A549 (cell line): ENCODE data around the gene RASGRP2. TPM values are rescaled to one million over a fixed set of nuclear protein-coding genes. Genes with fewer than 3 reads are reported as not detected.

ENCODE experiments used
- ATAC-seq, 2 experiments: fragments of 200-7000 bp in 1 of 2; fragments of >200 bp in 1 of 2; cut with Nextera tagmentation in 1 of 2; cut with Tn5 transposase in 1 of 2; 3 replicates each; pipeline versions ENCODE4 v1.8.0 to v1.9.1; 2018 to 2020; ENCODE audit warnings: mild to moderate bottlenecking in 1 of 2, moderate library complexity in 1 of 2
- CTCF ChIA-PET: fragments of 300-600 bp; sonication (Branson Sonifier 250); formaldehyde crosslinking; extraction: SDS; loops from one replicate; lab custom pipeline; 2021; ENCODE audit warnings: antibody characterized with exemption, inconsistent platforms; lab: Yijun Ruan, JAX
- POLR2A ChIA-PET: fragments of 350-600 bp; formaldehyde crosslinking; extraction: SDS; loops from one replicate; lab custom pipeline; 2021; ENCODE audit warnings: antibody characterized with exemption, inconsistent platforms; lab: Yijun Ruan, JAX
- DNase-seq, 2 experiments: peaks; one replicate each; pipeline versions ENCODE4 v3.0.0 to v3.0.0-alpha.2; 2011 to 2016; ENCODE audit warnings: low read depth in 1 of 2, low spot score in 1 of 2
- FAIRE-seq: peaks from 2 replicates; lab custom pipeline; 2011; peaks lifted over from hg19 to GRCh38; lab: Jason Lieb, UNC
- H3K27ac ChIP-seq, 2 experiments: fragments of >200 bp; sonication (Bioruptor Twin); formaldehyde crosslinking; 3 replicates each; pipeline ENCODE4 v1.5.1; 2016 to 2017
- H3K4me1 ChIP-seq: fragments of >200 bp; sonication (Bioruptor Twin); formaldehyde crosslinking; 3 replicates; pipeline ENCODE4 v1.6.1; 2016
- H3K4me2 ChIP-seq: fragments of >200 bp; sonication (Bioruptor Twin); formaldehyde crosslinking; 3 replicates; pipeline ENCODE4 v1.6.1; 2016
- H3K4me3 ChIP-seq: fragments of >200 bp; sonication (Bioruptor Twin); formaldehyde crosslinking; 3 replicates; pipeline ENCODE4 v1.5.1; 2016
- H3K9me3 ChIP-seq: fragments of >200 bp; sonication (Bioruptor Twin); formaldehyde crosslinking; 3 replicates; pipeline ENCODE4 v1.6.1; 2016
- CBX8 ChIP-seq: fragments of 200-600 bp; sonication (generic); IDR thresholded peaks from 2 replicates; pipeline ENCODE4 v1.6.1; 2016
- CEBPB ChIP-seq, 2 experiments: fragments of >200 bp in 1 of 2; sonication (Bioruptor Twin) in 1 of 2; formaldehyde crosslinking in 1 of 2; IDR thresholded peaks; 2 replicates each; pipeline ENCODE4 v1.6.1; 2012 to 2016
- CHD2 ChIP-seq: fragments of 150-350 bp; IDR thresholded peaks from 2 replicates; pipeline ENCODE4 v1.6.1; 2014; ENCODE audit warnings: low read length; ENCODE audit not compliant: partially characterized antibody
- EP300 ChIP-seq, 2 experiments: fragments of >200 bp; sonication (Bioruptor Twin); formaldehyde crosslinking; IDR thresholded peaks; 2 replicates in 1 of 2; 3 replicates in 1 of 2; pipeline ENCODE4 v1.6.1; 2016 to 2017
- FOSL2 ChIP-seq, 2 experiments: fragments of 450-650 bp in 1 of 2; fragments of >200 bp in 1 of 2; sonication (Bioruptor Twin) in 1 of 2; formaldehyde crosslinking; IDR thresholded peaks; 2 replicates each; pipeline versions ENCODE4 v1.5.0 to v1.6.1; 2016 to 2020; ENCODE audit warnings: mild to moderate bottlenecking in 1 of 2, moderate library complexity in 1 of 2
- HDAC2 ChIP-seq: fragments of 200-600 bp; sonication (generic); IDR thresholded peaks from 2 replicates; pipeline ENCODE4 v1.6.1; 2016
- HOXA7 ChIP-seq: fragments of 250-450 bp; sonication (Bioruptor Pico); IDR thresholded peaks from 2 replicates; pipeline ENCODE4 v1.5.0; 2020; ENCODE audit warnings: mild to moderate bottlenecking, moderate library complexity
- HOXB13 ChIP-seq: fragments of 250-450 bp; sonication (Bioruptor Pico); IDR thresholded peaks from 2 replicates; pipeline ENCODE4 v1.5.0; 2020; ENCODE audit warnings: low read depth, mild to moderate bottlenecking, moderate library complexity
- HOXB5 ChIP-seq: fragments of 250-450 bp; sonication (Bioruptor Pico); IDR thresholded peaks from 2 replicates; pipeline ENCODE4 v1.5.0; 2020; ENCODE audit warnings: mild to moderate bottlenecking, moderate library complexity
- JUNB ChIP-seq: fragments of >200 bp; sonication (Bioruptor Twin); formaldehyde crosslinking; IDR thresholded peaks from 2 replicates; pipeline ENCODE4 v1.6.1; 2016
- KDM1A ChIP-seq: fragments of 200-600 bp; sonication (generic); IDR thresholded peaks from 2 replicates; pipeline ENCODE4 v1.6.1; 2016; ENCODE audit warnings: low read depth, mild to moderate bottlenecking
- KDM5A ChIP-seq: fragments of 200-600 bp; sonication (generic); IDR thresholded peaks from 2 replicates; pipeline ENCODE4 v1.6.1; 2016; ENCODE audit warnings: antibody characterized with exemption, mild to moderate bottlenecking
- MAFK ChIP-seq: fragments of 450-650 bp; IDR thresholded peaks from 2 replicates; pipeline ENCODE4 v1.6.1; 2014; ENCODE audit not compliant: partially characterized antibody
- MAZ ChIP-seq: fragments of 150-350 bp; IDR thresholded peaks from 2 replicates; pipeline ENCODE4 v1.6.1; 2014; ENCODE audit warnings: antibody characterized with exemption, low read depth, low read length, borderline replicate concordance
- MYC ChIP-seq: IDR thresholded peaks from 2 replicates; pipeline ENCODE4 v1.6.1; 2012; ENCODE audit warnings: mild to moderate bottlenecking, inconsistent platforms, low read length, improper control_type of control experiment, borderline replicate concordance
- NFE2L2 ChIP-seq: fragments of 150-350 bp; conservative IDR thresholded peaks from 2 replicates; pipeline ENCODE4 v1.6.1; 2014; ENCODE audit warnings: low read length
- NPAS2 ChIP-seq: fragments of 250-450 bp; sonication (Bioruptor Pico); IDR thresholded peaks from 2 replicates; pipeline ENCODE4 v1.8.0; 2022; ENCODE audit warnings: mild to moderate bottlenecking, moderate library complexity, borderline replicate concordance
- POLR2AphosphoS2 ChIP-seq: conservative IDR thresholded peaks from 2 replicates; pipeline ENCODE4 v1.6.1; 2012; ENCODE audit warnings: low read length, improper control_type of control experiment, inconsistent platforms
- RARB ChIP-seq: fragments of 250-450 bp; sonication (Bioruptor Pico); IDR thresholded peaks from 2 replicates; pipeline ENCODE4 v1.8.0; 2021; ENCODE audit warnings: mild to moderate bottlenecking, moderate library complexity
- RCOR1 ChIP-seq: fragments of 150-350 bp; IDR thresholded peaks from 2 replicates; pipeline ENCODE4 v1.6.1; 2014; ENCODE audit warnings: antibody characterized with exemption, low read length, low read depth
- SMC3 ChIP-seq: fragments of >200 bp; sonication (Bioruptor Twin); formaldehyde crosslinking; IDR thresholded peaks from 3 replicates; pipeline ENCODE4 v1.6.1; 2018; ENCODE audit warnings: inconsistent platforms
- TFCP2L1 ChIP-seq: fragments of 250-450 bp; sonication (Bioruptor Pico); IDR thresholded peaks from 2 replicates; pipeline ENCODE4 v1.5.0; 2021; ENCODE audit warnings: mild to moderate bottlenecking
- TP53 ChIP-seq: fragments of 250-450 bp; sonication (Bioruptor Pico); IDR thresholded peaks from 2 replicates; pipeline ENCODE4 v1.5.0; 2021; ENCODE audit warnings: mild to moderate bottlenecking, moderate library complexity
- ZC3H11A ChIP-seq: fragments of 450-650 bp; IDR thresholded peaks from 2 replicates; pipeline ENCODE4 v1.6.1; 2014; ENCODE audit warnings: antibody characterized with exemption, mild to moderate bottlenecking
- ZFP36 ChIP-seq: fragments of 450-650 bp; IDR thresholded peaks from 2 replicates; pipeline ENCODE4 v1.6.1; 2014; ENCODE audit warnings: borderline replicate concordance; ENCODE audit not compliant: partially characterized antibody
- ZSCAN20 ChIP-seq: fragments of 250-450 bp; sonication (Bioruptor Pico); IDR thresholded peaks from 2 replicates; pipeline ENCODE4 v1.8.0; 2022; ENCODE audit warnings: mild to moderate bottlenecking, moderate library complexity
- WGBS: methylation state at CpG from one replicate; pipeline ENCODE4 v1.1.6; 2017; ENCODE audit errors: missing lambda C conversion rate; 5-methylcytosine and 5-hydroxymethylcytosine counted together
- polyA plus RNA-seq, 4 experiments: library from polyadenylated mRNA; depleted of rRNA in 3 of 4; stranded (reverse); fragments of >200 nt; fragmentation: RNase III in 1 of 4; extraction: RNeasy Plus Mini Kit Qiagen cat#74134 plus additional on column Dnase treatment in 1 of 4; gene quantifications; 2 replicates in 3 of 4; 3 replicates in 1 of 4; pipeline ENCODE4 v1.2.3, GENCODE V29; 2011 to 2017
- TF ChIP-seq, protein P1 (sequence below): fragments of 250-450 bp; sonication (Bioruptor Pico); IDR thresholded peaks from 2 replicates; pipeline ENCODE4 v1.5.0; 2020; ENCODE audit warnings: low read depth, mild to moderate bottlenecking, moderate library complexity
- TF ChIP-seq, protein P2 (sequence below): fragments of 250-450 bp; sonication (Bioruptor Pico); IDR thresholded peaks from 2 replicates; pipeline ENCODE4 v1.5.0; 2021; ENCODE audit warnings: mild to moderate bottlenecking, moderate library complexity, borderline replicate concordance
- TF ChIP-seq, protein P3 (sequence below): fragments of >200 bp; sonication (Bioruptor Twin); formaldehyde crosslinking; IDR thresholded peaks from 2 replicates; pipeline ENCODE4 v1.6.1; 2016
- TF ChIP-seq, protein P4 (sequence below): fragments of >200 bp; sonication (Bioruptor Twin); formaldehyde crosslinking; IDR thresholded peaks from 3 replicates; pipeline ENCODE4 v1.5.1; 2016
- TF ChIP-seq, protein P5 (sequence below): IDR thresholded peaks from 2 replicates; pipeline ENCODE4 v1.6.1; 2012; ENCODE audit warnings: low read depth, borderline replicate concordance

RASGRP2 gene
- polyA plus RNA-seq, 2 of the 4 experiments (the other 2 are of a cell fraction), result 0.88 to 0.89 TPM

DNA sequence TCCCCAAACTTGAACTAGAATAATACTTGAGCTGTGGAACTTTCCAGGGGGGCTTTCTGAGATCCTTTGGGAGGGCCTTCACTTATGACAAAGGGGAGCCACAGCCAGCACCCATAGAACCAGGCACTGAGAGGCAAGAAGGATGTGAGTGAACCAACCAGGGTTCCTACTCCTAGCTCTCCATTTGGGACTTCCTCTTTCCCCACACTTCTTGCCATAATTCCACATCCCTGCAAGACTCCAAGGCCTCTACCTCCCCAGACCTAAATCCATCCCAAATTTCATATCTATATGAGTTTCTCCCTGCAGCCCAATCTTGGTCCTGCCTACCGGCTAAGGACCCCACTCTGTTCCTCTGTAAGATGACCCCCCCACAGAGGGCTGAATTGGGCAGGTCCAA is 52.4 kb downstream of the RASGRP2 start:
- DNase-seq, result no peak
- 92% methylated on average over 1 of the region's 1 CpG for WGBS
- Histone ChIP-seq H3K9me3 (no peaks in the 10 kb centered on the region), H3K4me3 (no peak overlapping the region), H3K27ac (no peak overlapping the region), H3K4me1 (no peaks in the 10 kb centered on the region), H3K4me2 (no peak overlapping the region)
- ChIA-PET POLR2A (no interaction called here), CTCF (interaction anchor here (0.7 to 1.7 kb wide), 7 partner anchors 8 to 243 kb away, joined by 3 to 10 read pairs (median 3); no protein-coding TSS in a partner anchor)
- FAIRE-seq, result no peak
- no peak for ATAC-seq
- TF ChIP-seq SMC3 (no peak), KDM1A (no peak), MAZ (no peak), CBX8 (no peak), HOXB5 (no peak)

DNA sequence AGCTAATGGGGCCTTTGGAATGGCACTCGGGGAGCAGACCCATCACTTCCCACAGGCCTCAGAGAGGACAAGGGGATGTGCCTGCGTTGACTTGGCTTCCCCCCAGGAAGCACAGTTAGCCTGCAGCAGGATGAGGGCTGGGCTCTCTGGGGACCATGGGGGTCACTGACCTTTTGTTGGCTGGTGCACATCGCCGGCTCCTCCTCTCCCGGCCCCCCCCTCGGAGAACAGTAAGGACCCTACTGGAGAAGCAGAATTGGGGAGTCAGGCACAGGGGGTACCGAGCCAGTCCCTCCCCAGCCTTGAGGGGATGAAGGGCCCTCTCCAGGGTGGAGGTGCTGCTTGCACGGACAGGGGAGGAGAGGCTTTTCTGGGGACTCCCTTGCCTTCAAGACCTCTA is 53.7 kb downstream of the RASGRP2 start:
- 45% methylated on average over 8 of the region's 8 CpGs for WGBS
- no peak for TF ChIP-seq CEBPB (IDR thresholded peaks at IDR 0.05)
- TF ChIP-seq HOXB13 (CRISPR knock-in tag), result no peak
- no peak for TF ChIP-seq TFCP2L1 (CRISPR knock-in tag)
- TF ChIP-seq ZC3H11A, result no peak
- TF ChIP-seq JUNB, result no peak
- TF ChIP-seq, all 56 proteins: peak for 0
- CTCF ChIA-PET, result interaction anchor here (0.8 to 5.4 kb wide), 14 partner anchors 9 to 242 kb away, joined by 3 to 88 read pairs (median 23); partner anchors contain the start of gene RASGRP2
- FAIRE-seq (no peak), ATAC-seq (no peak), DNase-seq (no peak)
- H3K4me3 ChIP-seq, result no peak overlapping the region
- H3K27ac ChIP-seq, result no peak overlapping the region
- H3K4me1 ChIP-seq, result no peaks in the 10 kb centered on the region
- H3K4me2 ChIP-seq, result no peak overlapping the region
- POLR2A ChIA-PET, result no interaction called here
- H3K9me3 ChIP-seq, result no peaks in the 10 kb centered on the region

DNA sequence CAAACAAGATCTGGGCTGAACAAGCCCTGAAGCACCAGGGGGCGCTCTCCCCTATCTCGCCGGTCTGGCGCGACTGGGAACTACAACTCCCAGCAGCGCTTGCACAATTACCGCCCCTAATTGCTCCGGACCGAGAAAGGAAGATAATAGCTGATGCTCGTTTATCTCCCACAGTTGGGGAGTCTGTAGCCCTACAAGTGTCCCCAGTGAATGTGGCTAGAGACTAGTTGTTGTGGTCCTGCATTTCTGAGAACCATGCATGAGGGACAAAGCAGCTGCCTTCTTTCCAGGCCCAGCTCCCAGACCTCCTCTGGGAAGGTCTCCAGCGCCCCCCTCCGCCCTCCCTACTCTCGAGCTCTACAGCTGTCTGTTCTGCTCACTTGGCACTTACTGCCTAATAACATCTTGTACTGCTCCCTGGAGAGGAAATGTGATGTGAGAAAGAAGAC is 55.4 kb downstream of the RASGRP2 start:
- Histone ChIP-seq H3K4me1 (no peaks in the 10 kb centered on the region), H3K4me3 (peak overlapping the region; percentile 39), H3K27ac (peak overlapping the region; percentile 56 to 82), H3K4me2 (peak overlapping the region; percentile 54), H3K9me3 (no peaks in the 10 kb centered on the region)
- ATAC-seq (peak; percentile 90 to 98), DNase-seq (peak; percentile 89 to 90), FAIRE-seq (peak; percentile 46)
- ChIA-PET CTCF (interaction anchor here (0.6 to 5.4 kb wide), 71 partner anchors 10 to 418 kb away, joined by 3 to 88 read pairs (median 4); partner anchors contain the start of genes NRXN2, PRDX5, PYGM and RASGRP2), POLR2A (interaction anchor here (0.9 to 1.1 kb wide), 2 partner anchors 16 to 37 kb away, joined by 3 read pairs; no protein-coding TSS in a partner anchor)
- WGBS, result 0% methylated on average over 12 of the region's 13 CpGs
- TF ChIP-seq TP53 (CRISPR knock-in tag) (no peak), CHD2 (no peak), MYC (no peak), POLR2AphosphoS2 (no peak), SMC3 (peak; percentile 75), EP300 (IDR thresholded peaks at IDR 0.05) (no peak), HOXA7 (CRISPR knock-in tag) (no peak), HDAC2 (no peak), MAFK (peak; percentile 68), ZSCAN20 (CRISPR knock-in tag) (no peak), FOSL2 (IDR thresholded peaks at IDR 0.05) (no peak), FOSL2 (CRISPR knock-in tag; IDR thresholded peaks at IDR 0.05) (no peak), KDM5A (no peak), RCOR1 (no peak), ZFP36 (no peak), NPAS2 (CRISPR knock-in tag) (no peak), HOXB13 (CRISPR knock-in tag) (no peak), NFE2L2 (no peak), RARB (CRISPR knock-in tag) (no peak)
- TF ChIP-seq, protein P1, sequence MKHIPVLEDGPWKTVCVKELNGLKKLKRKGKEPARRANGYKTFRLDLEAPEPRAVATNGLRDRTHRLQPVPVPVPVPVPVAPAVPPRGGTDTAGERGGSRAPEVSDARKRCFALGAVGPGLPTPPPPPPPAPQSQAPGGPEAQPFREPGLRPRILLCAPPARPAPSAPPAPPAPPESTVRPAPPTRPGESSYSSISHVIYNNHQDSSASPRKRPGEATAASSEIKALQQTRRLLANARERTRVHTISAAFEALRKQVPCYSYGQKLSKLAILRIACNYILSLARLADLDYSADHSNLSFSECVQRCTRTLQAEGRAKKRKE, result no peak
- TF ChIP-seq, protein P2, sequence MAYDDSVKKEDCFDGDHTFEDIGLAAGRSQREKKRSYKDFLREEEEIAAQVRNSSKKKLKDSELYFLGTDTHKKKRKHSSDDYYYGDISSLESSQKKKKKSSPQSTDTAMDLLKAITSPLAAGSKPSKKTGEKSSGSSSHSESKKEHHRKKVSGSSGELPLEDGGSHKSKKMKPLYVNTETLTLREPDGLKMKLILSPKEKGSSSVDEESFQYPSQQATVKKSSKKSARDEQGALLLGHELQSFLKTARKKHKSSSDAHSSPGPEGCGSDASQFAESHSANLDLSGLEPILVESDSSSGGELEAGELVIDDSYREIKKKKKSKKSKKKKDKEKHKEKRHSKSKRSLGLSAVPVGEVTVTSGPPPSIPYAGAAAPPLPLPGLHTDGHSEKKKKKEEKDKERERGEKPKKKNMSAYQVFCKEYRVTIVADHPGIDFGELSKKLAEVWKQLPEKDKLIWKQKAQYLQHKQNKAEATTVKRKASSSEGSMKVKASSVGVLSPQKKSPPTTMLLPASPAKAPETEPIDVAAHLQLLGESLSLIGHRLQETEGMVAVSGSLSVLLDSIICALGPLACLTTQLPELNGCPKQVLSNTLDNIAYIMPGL, result no peak
- TF ChIP-seq, protein P3, sequence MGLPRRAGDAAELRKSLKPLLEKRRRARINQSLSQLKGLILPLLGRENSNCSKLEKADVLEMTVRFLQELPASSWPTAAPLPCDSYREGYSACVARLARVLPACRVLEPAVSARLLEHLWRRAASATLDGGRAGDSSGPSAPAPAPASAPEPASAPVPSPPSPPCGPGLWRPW, result no peak
- TF ChIP-seq, protein P4, sequence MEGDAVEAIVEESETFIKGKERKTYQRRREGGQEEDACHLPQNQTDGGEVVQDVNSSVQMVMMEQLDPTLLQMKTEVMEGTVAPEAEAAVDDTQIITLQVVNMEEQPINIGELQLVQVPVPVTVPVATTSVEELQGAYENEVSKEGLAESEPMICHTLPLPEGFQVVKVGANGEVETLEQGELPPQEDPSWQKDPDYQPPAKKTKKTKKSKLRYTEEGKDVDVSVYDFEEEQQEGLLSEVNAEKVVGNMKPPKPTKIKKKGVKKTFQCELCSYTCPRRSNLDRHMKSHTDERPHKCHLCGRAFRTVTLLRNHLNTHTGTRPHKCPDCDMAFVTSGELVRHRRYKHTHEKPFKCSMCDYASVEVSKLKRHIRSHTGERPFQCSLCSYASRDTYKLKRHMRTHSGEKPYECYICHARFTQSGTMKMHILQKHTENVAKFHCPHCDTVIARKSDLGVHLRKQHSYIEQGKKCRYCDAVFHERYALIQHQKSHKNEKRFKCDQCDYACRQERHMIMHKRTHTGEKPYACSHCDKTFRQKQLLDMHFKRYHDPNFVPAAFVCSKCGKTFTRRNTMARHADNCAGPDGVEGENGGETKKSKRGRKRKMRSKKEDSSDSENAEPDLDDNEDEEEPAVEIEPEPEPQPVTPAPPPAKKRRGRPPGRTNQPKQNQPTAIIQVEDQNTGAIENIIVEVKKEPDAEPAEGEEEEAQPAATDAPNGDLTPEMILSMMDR, result peak; percentile 99
- TF ChIP-seq, protein P5, sequence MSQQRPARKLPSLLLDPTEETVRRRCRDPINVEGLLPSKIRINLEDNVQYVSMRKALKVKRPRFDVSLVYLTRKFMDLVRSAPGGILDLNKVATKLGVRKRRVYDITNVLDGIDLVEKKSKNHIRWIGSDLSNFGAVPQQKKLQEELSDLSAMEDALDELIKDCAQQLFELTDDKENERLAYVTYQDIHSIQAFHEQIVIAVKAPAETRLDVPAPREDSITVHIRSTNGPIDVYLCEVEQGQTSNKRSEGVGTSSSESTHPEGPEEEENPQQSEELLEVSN, result no peak
